ENCODE results near the gene PLCB3. TPM values are rescaled to one million over a fixed set of nuclear protein-coding genes. Genes with fewer than 3 reads are reported as not detected.

PLCB3 gene
- total RNA-seq, 1 experiment from 2014 or later: 40.6 TPM

DNA sequence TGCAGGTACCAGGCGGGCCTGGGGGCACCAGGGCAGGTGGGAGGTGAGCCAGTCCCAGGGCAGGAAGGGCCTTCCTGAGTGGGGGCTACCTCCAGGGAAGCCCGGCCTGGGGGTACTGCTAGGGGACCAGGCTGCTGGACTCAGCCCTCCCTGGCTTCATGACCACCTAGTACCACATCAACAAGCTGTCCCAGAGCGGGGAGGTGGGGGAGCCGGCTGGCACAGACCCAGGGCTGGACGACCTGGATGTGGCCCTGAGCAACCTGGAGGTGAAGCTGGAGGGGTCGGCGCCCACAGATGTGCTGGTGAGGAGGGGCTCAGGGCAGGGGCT, 32.0 kb upstream of the PLCB3 start:
- H3K27ac Mint-ChIP-seq (ENCODE audit: unreplicated experiment): no peak overlapping the region
- no TSS peak for BruUV-seq (replicated peaks)
- CTCF ChIA-PET: no interaction called here
- Histone ChIP-seq H3K9me3 (no peaks in the 10 kb centered on the region), H3K4me1 (no peaks in the 10 kb centered on the region), H3K27me3 (replicated peaks; ENCODE audit: control insufficient read depth, insufficient read depth, low read length) (no peaks in the 10 kb centered on the region), H3K4me3 (ENCODE audit: low read depth, low read length) (no peak overlapping the region), H3K36me3 (ENCODE audit: control insufficient read depth, insufficient read depth, low read length) (no peaks in the 10 kb centered on the region; the same call in 1 of the 2 replicates)
- H3K4me3 Mint-ChIP-seq (ENCODE audit: unreplicated experiment): no peak overlapping the region
- TF ChIP-seq, protein P1, sequence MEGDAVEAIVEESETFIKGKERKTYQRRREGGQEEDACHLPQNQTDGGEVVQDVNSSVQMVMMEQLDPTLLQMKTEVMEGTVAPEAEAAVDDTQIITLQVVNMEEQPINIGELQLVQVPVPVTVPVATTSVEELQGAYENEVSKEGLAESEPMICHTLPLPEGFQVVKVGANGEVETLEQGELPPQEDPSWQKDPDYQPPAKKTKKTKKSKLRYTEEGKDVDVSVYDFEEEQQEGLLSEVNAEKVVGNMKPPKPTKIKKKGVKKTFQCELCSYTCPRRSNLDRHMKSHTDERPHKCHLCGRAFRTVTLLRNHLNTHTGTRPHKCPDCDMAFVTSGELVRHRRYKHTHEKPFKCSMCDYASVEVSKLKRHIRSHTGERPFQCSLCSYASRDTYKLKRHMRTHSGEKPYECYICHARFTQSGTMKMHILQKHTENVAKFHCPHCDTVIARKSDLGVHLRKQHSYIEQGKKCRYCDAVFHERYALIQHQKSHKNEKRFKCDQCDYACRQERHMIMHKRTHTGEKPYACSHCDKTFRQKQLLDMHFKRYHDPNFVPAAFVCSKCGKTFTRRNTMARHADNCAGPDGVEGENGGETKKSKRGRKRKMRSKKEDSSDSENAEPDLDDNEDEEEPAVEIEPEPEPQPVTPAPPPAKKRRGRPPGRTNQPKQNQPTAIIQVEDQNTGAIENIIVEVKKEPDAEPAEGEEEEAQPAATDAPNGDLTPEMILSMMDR (IDR thresholded peaks at IDR 0.05; ENCODE audit: insufficient read depth in 1 of 2, low read depth in 1 of 2, low read length in 1 of 2, severe bottlenecking in 1 of 2, unreplicated experiment in 1 of 2): no peak
- POLR2A ChIA-PET: no interaction called here
- peaks cover 11% of the 10 kb centered on the region for H3K36me3 Mint-ChIP-seq (ENCODE audit: insufficient read depth, unreplicated experiment)
- H3K4me1 Mint-ChIP-seq (ENCODE audit: low read depth, unreplicated experiment): no peaks in the 10 kb centered on the region
- H3K9me3 Mint-ChIP-seq (ENCODE audit: unreplicated experiment): no peaks in the 10 kb centered on the region
- H3K27me3 Mint-ChIP-seq (ENCODE audit: insufficient read depth, unreplicated experiment): no peaks in the 10 kb centered on the region
- no peak for DNase-seq
- intact Hi-C loops (cut with micrococcal nuclease; ENCODE audit: unreplicated experiment): no loop called here

DNA sequence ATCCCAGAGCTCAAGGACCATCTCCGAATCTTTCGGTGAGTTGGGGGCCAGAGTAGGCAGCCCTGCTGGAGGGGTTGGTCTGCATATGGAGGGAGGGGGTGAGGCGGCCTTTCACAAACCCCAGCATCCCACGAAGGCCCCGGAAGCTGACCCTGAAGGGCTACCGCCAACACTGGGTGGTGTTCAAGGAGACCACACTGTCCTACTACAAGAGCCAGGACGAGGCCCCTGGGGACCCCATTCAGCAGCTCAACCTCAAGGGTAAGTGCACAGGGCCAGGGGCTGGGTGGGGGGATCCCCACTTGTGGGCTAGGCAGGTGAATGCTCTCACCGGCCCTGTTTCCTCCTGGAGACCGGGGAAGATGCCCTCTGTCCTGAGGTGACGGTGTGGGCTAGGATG, 31.6 kb upstream of the PLCB3 start:
- Histone ChIP-seq H3K27me3 (replicated peaks; ENCODE audit: control insufficient read depth, insufficient read depth, low read length) (no peaks in the 10 kb centered on the region), H3K4me1 (no peaks in the 10 kb centered on the region), H3K9me3 (no peaks in the 10 kb centered on the region), H3K4me3 (ENCODE audit: low read depth, low read length) (no peak overlapping the region), H3K36me3 (ENCODE audit: control insufficient read depth, insufficient read depth, low read length) (no peaks in the 10 kb centered on the region; the same call in 1 of the 2 replicates)
- Mint-ChIP-seq H3K36me3 (ENCODE audit: insufficient read depth, unreplicated experiment) (peaks cover 10% of the 10 kb centered on the region), H3K27ac (ENCODE audit: unreplicated experiment) (no peak overlapping the region), H3K27me3 (ENCODE audit: insufficient read depth, unreplicated experiment) (no peaks in the 10 kb centered on the region), H3K4me3 (ENCODE audit: unreplicated experiment) (no peak overlapping the region), H3K4me1 (ENCODE audit: low read depth, unreplicated experiment) (no peaks in the 10 kb centered on the region), H3K9me3 (ENCODE audit: unreplicated experiment) (no peaks in the 10 kb centered on the region)
- ChIA-PET CTCF (no interaction called here), POLR2A (no interaction called here)
- BruUV-seq (replicated peaks): no TSS peak
- TF ChIP-seq, protein P1 (IDR thresholded peaks at IDR 0.05; ENCODE audit: insufficient read depth in 1 of 2, low read depth in 1 of 2, low read length in 1 of 2, severe bottlenecking in 1 of 2, unreplicated experiment in 1 of 2): no peak
- peak in 1 of 2 experiments; percentile 37 for DNase-seq
- intact Hi-C loops (cut with micrococcal nuclease; ENCODE audit: unreplicated experiment): no loop called here

DNA sequence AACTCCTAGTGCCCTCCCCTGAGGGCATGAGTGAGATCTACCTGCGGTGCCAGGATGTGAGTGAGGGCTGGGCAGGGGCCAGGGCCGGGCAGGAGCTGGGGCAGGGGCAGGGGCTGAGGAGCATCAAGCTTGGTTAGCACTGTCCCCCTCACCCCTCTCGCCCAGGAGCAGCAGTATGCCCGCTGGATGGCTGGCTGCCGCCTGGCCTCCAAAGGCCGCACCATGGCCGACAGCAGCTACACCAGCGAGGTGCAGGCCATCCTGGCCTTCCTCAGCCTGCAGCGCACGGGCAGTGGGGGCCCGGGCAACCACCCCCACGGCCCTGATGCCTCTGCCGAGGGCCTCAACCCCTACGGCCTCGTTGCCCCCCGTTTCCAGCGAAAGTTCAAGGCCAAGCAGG, 31.1 kb upstream of the PLCB3 start:
- H3K27me3 ChIP-seq (replicated peaks; ENCODE audit: control insufficient read depth, insufficient read depth, low read length): no peaks in the 10 kb centered on the region
- CTCF ChIA-PET: no interaction called here
- no TSS peak for BruUV-seq (replicated peaks)
- H3K27me3 Mint-ChIP-seq (ENCODE audit: insufficient read depth, unreplicated experiment): no peaks in the 10 kb centered on the region
- no peaks in the 10 kb centered on the region for H3K9me3 Mint-ChIP-seq (ENCODE audit: unreplicated experiment)
- peaks cover 6% of the 10 kb centered on the region for H3K36me3 Mint-ChIP-seq (ENCODE audit: insufficient read depth, unreplicated experiment)
- POLR2A ChIA-PET: no interaction called here
- H3K4me1 Mint-ChIP-seq (ENCODE audit: low read depth, unreplicated experiment): no peaks in the 10 kb centered on the region
- no peak overlapping the region for H3K4me3 ChIP-seq (ENCODE audit: low read depth, low read length)
- no peaks in the 10 kb centered on the region for H3K9me3 ChIP-seq
- intact Hi-C loops (cut with micrococcal nuclease; ENCODE audit: unreplicated experiment): no loop called here
- H3K4me1 ChIP-seq: peaks cover 3% of the 10 kb centered on the region; the same call in 1 of the 2 replicates
- no peak overlapping the region for H3K27ac Mint-ChIP-seq (ENCODE audit: unreplicated experiment)
- no peak overlapping the region for H3K4me3 Mint-ChIP-seq (ENCODE audit: unreplicated experiment)
- no peak for DNase-seq
- TF ChIP-seq, protein P1 (IDR thresholded peaks at IDR 0.05; ENCODE audit: insufficient read depth in 1 of 2, low read depth in 1 of 2, low read length in 1 of 2, severe bottlenecking in 1 of 2, unreplicated experiment in 1 of 2): no peak
- no peaks in the 10 kb centered on the region; the same call in 1 of the 2 replicates for H3K36me3 ChIP-seq (ENCODE audit: control insufficient read depth, insufficient read depth, low read length)
